ACHN (cell line): ENCODE data around the gene B3GNT2.
A peak's percentile ranks its signal among the peaks of the same experiment; 100 is the strongest.
"Not testable (repeated sequence)": the region's sequence is repeated elsewhere in the genome, so short reads cannot be mapped to it uniquely, and the experiment has no call there.

Source experiments
- DNase-seq: peaks from one replicate; pipeline ENCODE4 v3.0.0-alpha.2; 2015
- in situ Hi-C: cut with HindIII; loops from 2 replicates; pipeline ENCODE4 v1.10.0; 2017; ENCODE audit warnings: low sequenced_read_pairs, low pct_ligation_motif_present, low pct_unique_long_range_greater_than_20kb

Gene B3GNT2

GRCh38 chr2:62195421-62196277, at the start of gene B3GNT2:
Gene B3GNT2, plus strand, starts transcription at chr2:62196115. Its CDS starts 26,106 bp downstream, at chr2:62222221.
- DNase-seq = peak; percentile 74
- in situ Hi-C loops = no loop called here

GRCh38 chr2:62146790-62147189, 49.1 kb upstream of the B3GNT2 start:
- in situ Hi-C loops, DNase-seq: not testable (repeated sequence)

- no peak for DNase-seq
- in situ Hi-C loops = no loop called here
Measured at GRCh38 chr2:62147610-62148301, 48.2 kb upstream of the B3GNT2 start.

GRCh38 chr2:62149708-62150107, 46.2 kb upstream of the B3GNT2 start:
- DNase-seq = peak; percentile 45
- in situ Hi-C loops = no loop called here

GRCh38 chr2:62150597-62151305, 45.2 kb upstream of the B3GNT2 start:
- no peak for DNase-seq
- in situ Hi-C loops = no loop called here

- DNase-seq = no peak
Measured at GRCh38 chr2:62151306-62151638, 44.6 kb upstream of the B3GNT2 start.

GRCh38 chr2:62152000-62152399, 43.9 kb upstream of the B3GNT2 start:
- DNase-seq = no peak
- in situ Hi-C loops = no loop called here

More at GRCh38 chr2:62151306-62151638, 44.6 kb upstream of the B3GNT2 start:
- in situ Hi-C loops = no loop called here

- no peak for DNase-seq
- in situ Hi-C loops = no loop called here
Measured at GRCh38 chr2:62156861-62157496, 38.9 kb upstream of the B3GNT2 start.

- in situ Hi-C loops = no loop called here
Measured at GRCh38 chr2:62158444-62159121, 37.3 kb upstream of the B3GNT2 start.

GRCh38 chr2:62160691-62161090, 35.2 kb upstream of the B3GNT2 start:
- DNase-seq, in situ Hi-C loops: not testable (repeated sequence)

More at GRCh38 chr2:62158444-62159121, 37.3 kb upstream of the B3GNT2 start:
- DNase-seq = no peak

GRCh38 chr2:62163106-62163831, 32.6 kb upstream of the B3GNT2 start:
- in situ Hi-C loops = no loop called here
- no peak for DNase-seq

- in situ Hi-C loops = no loop called here
- DNase-seq = no peak
Measured at GRCh38 chr2:62163834-62164233, 32.1 kb upstream of the B3GNT2 start.

- DNase-seq = no peak
- in situ Hi-C loops = no loop called here
Measured at GRCh38 chr2:62175728-62176127, 20.2 kb upstream of the B3GNT2 start.

- in situ Hi-C loops = no loop called here
- no peak for DNase-seq
Measured at GRCh38 chr2:62176801-62177200, 19.1 kb upstream of the B3GNT2 start.

- no peak for DNase-seq
- in situ Hi-C loops = no loop called here
Measured at GRCh38 chr2:62177392-62178049, 18.4 kb upstream of the B3GNT2 start.

GRCh38 chr2:62178741-62179271, 17.1 kb upstream of the B3GNT2 start:
- in situ Hi-C loops = no loop called here
- no peak for DNase-seq

- in situ Hi-C loops = no loop called here
- DNase-seq = no peak
Measured at GRCh38 chr2:62180975-62181374, 14.9 kb upstream of the B3GNT2 start.
